ENCODE measurements around the gene SH2B3.

GRCh38 chr12:111467092-111467856, 61.6 kb downstream of the SH2B3 start:
- TF ChIP-seq EZH2 (IDR thresholded peaks at IDR 0.05; ENCODE audit: low read depth, unreplicated experiment) = no peak
- TF ChIP-seq CTCF (conservative IDR thresholded peaks at IDR 0.05; ENCODE audit: low read depth in 2 of 2) = no peak

All from GM23338 (cell line).